ENCODE data around the gene MACROD2. TPM values are rescaled to one million over a fixed set of nuclear protein-coding genes. Genes with fewer than 3 reads are reported as not detected.

The MACROD2 gene
- total and polyA plus RNA-seq, 2 of the 4 experiments (the other 2 are of a cell fraction): not detected

- whole genome bisulfite sequencing, 2 experiments (ENCODE audit: extremely low coverage in 2 of 2, insufficient read length in 1 of 2): no CpG with 5 or more reads among the region's 1 CpG
- no peak overlapping the region for H4K5ac ChIP-seq (ENCODE audit: low read depth, low read length)
- dilution Hi-C loops (cut with HindIII; ENCODE audit: low sequenced_read_pairs, unreplicated experiment) (no loop called here), intact Hi-C loops (cut with micrococcal nuclease) (no loop called here), in situ Hi-C loops (cut with MboI; ENCODE audit: low sequenced_read_pairs) (no loop called here)
- no peak for ATAC-seq (ENCODE audit: low read depth)
- BruUV-seq (replicated peaks): no TSS peak
- TF ChIP-seq ELK1 (IDR thresholded peaks at IDR 0.05; ENCODE audit: borderline replicate concordance, low read depth, low read length): no peak
- no peak for TF ChIP-seq BHLHE40 (IDR thresholded peaks at IDR 0.05; ENCODE audit: low read depth, low read length)
- H4K20me1 ChIP-seq (ENCODE audit: insufficient read depth, low read length): no peaks in the 10 kb centered on the region
- no peak overlapping the region for H3K18ac ChIP-seq (ENCODE audit: low read depth, low read length)
- H2BK5ac ChIP-seq (ENCODE audit: low read depth, low read length, poor library complexity, severe bottlenecking): no peak overlapping the region
- no peak overlapping the region for H3K9ac ChIP-seq (ENCODE audit: low read depth, low read length)
- H2BK120ac ChIP-seq (ENCODE audit: low read depth, low read length): no peak overlapping the region
- no peak overlapping the region for H2AK9ac ChIP-seq (replicated peaks; ENCODE audit: low read depth, low read length, poor library complexity)
- POLR2A ChIA-PET (ENCODE audit: unreplicated experiment): no interaction called here
- H3K4me2 ChIP-seq (ENCODE audit: low read depth, low read length): no peak overlapping the region
- no peak overlapping the region for H3K4me3 ChIP-seq (ENCODE audit: insufficient read depth, low read depth, low read length)
- H2BK20ac ChIP-seq (ENCODE audit: low read depth, low read length): no peak overlapping the region
- no peak overlapping the region for H3K14ac ChIP-seq (replicated peaks; ENCODE audit: low read depth, low read length)
- CTCF ChIA-PET: no interaction called here
- H3K9me3 ChIP-seq (ENCODE audit: control insufficient read depth, insufficient read depth, low read length): peaks cover 13% of the 10 kb centered on the region
- no peaks in the 10 kb centered on the region for H3K79me1 ChIP-seq (ENCODE audit: low read depth in 1 of 2, low read length in 2 of 2)
- no peaks in the 10 kb centered on the region for H3K9me1 ChIP-seq (ENCODE audit: insufficient read depth, low read length)
- no peaks in the 10 kb centered on the region for H3K4me1 ChIP-seq (ENCODE audit: control insufficient read depth, insufficient read depth, low read length)
- no peak overlapping the region for H3K23ac ChIP-seq (ENCODE audit: low read depth, low read length)
- H4K91ac ChIP-seq (ENCODE audit: insufficient read depth, low read depth, low read length): no peak overlapping the region
- H4K8ac ChIP-seq (ENCODE audit: low read depth in 2 of 2, low read length in 2 of 2): no peak overlapping the region
- no peaks in the 10 kb centered on the region for H3K27me3 ChIP-seq (ENCODE audit: control insufficient read depth, insufficient read depth, low read length)
- no peak overlapping the region for H2AK5ac ChIP-seq (ENCODE audit: low read depth, low read length)
- no peak overlapping the region for H3K4ac ChIP-seq (ENCODE audit: low read depth, low read length)
- H2BK15ac ChIP-seq (ENCODE audit: low read depth, low read length): no peak overlapping the region
- no peak overlapping the region for H2AFZ ChIP-seq (replicated peaks; ENCODE audit: low read length, poor library complexity)
- H3K56ac ChIP-seq (ENCODE audit: extremely low read depth, insufficient read depth, low read length): no peak overlapping the region
- H3K36me3 ChIP-seq (ENCODE audit: control insufficient read depth, insufficient read depth, low read length): no peaks in the 10 kb centered on the region
- H3K27ac ChIP-seq (ENCODE audit: insufficient read depth, low read length): no peak overlapping the region
- DNase-seq: no peak
These were observed 1905.1 kb downstream of the MACROD2 start for GRCh38 chr20:15900443-15900842.

Data from IMR-90 (cell line).